Panc1 (cell line): Measurements from ENCODE around the gene YOD1. TPM values are rescaled to one million over a fixed set of nuclear protein-coding genes. Genes with fewer than 3 reads are reported as not detected.

Experiments
- ATAC-seq: fragments of 200-7000 bp; cut with Tn5 transposase; 2 replicates; pipeline ENCODE4 v1.9.1; 2020; ENCODE audit warnings: mild to moderate bottlenecking, moderate library complexity
- BruUV-seq: library from RNA; stranded (reverse); fragments of 400-500 nt; replicated peaks from 2 replicates; lab custom pipeline; 2021; lab: Mats Ljungman, UMichigan
- CTCF ChIA-PET: fragments of 300-600 bp; sonication (Branson Sonifier 250); formaldehyde crosslinking; loops from one replicate; lab custom pipeline; 2022; ENCODE audit warnings: antibody characterized with exemption; lab: Charles Lee
- POLR2A ChIA-PET: fragments of 300-600 bp; sonication (Branson Sonifier 250); formaldehyde crosslinking; loops from one replicate; lab custom pipeline; 2022; ENCODE audit warnings: antibody characterized with exemption; lab: Charles Lee
- DNase-seq: peaks from one replicate; pipeline ENCODE4 v3.0.0-alpha.2; 2010; ENCODE audit warnings: low read depth, low spot score
- H3K27ac ChIP-seq: 2 replicates; pipeline ENCODE4 v1.5.1; 2011; ENCODE audit warnings: mild to moderate bottlenecking, low read length, inconsistent platforms
- H3K27me3 ChIP-seq: fragments of 200-500 bp; sonication (Bioruptor generic); 2 replicates; pipeline ENCODE4 v1.6.0; 2014; ENCODE audit warnings: low read length, inconsistent platforms; ENCODE audit not compliant: control insufficient read depth, insufficient read depth
- H3K36me3 ChIP-seq: fragments of 200-500 bp; sonication (Bioruptor generic); 2 replicates; pipeline ENCODE4 v1.5.1; 2014; ENCODE audit warnings: inconsistent platforms, mild to moderate bottlenecking, low read length, moderate library complexity; ENCODE audit not compliant: control insufficient read depth, insufficient read depth
- H3K4me1 ChIP-seq: 2 replicates; pipeline ENCODE4 v1.5.1; 2011; ENCODE audit warnings: inconsistent platforms, mild to moderate bottlenecking, low read length, moderate library complexity; ENCODE audit not compliant: control insufficient read depth, insufficient read depth
- H3K4me3 ChIP-seq, 2 experiments: 2 replicates each; pipeline ENCODE4 v1.5.1; 2011 to 2012; ENCODE audit warnings: low read depth in 2 of 2, low read length in 2 of 2, mild to moderate bottlenecking in 2 of 2, inconsistent platforms in 1 of 2, moderate library complexity in 1 of 2
- H3K9me3 ChIP-seq: fragments of 200-500 bp; sonication (Bioruptor generic); 2 replicates; pipeline ENCODE4 v1.5.1; 2014; ENCODE audit warnings: low read depth, mild to moderate bottlenecking, inconsistent platforms, low read length, moderate library complexity; ENCODE audit not compliant: control insufficient read depth, insufficient read depth
- CTCF ChIP-seq: fragments of 450-650 bp; IDR thresholded peaks from 2 replicates; pipeline ENCODE4 v1.5.1; 2017; ENCODE audit warnings: mild to moderate bottlenecking
- POLR2AphosphoS5 ChIP-seq: IDR thresholded peaks from 2 replicates; pipeline ENCODE4 v1.6.1; 2012; ENCODE audit warnings: mild to moderate bottlenecking, low read depth, low read length, moderate library complexity
- REST ChIP-seq, 2 experiments: IDR thresholded peaks; 2 replicates each; pipeline ENCODE4 v1.6.1; 2011 to 2012; ENCODE audit warnings: low read depth in 2 of 2, control low read depth in 1 of 2, low read length in 1 of 2, mild to moderate bottlenecking in 1 of 2, moderate library complexity in 1 of 2; ENCODE audit not compliant: insufficient read depth in 1 of 2
- SIN3A ChIP-seq: IDR thresholded peaks from 2 replicates; pipeline ENCODE4 v1.6.1; 2012; ENCODE audit warnings: low read depth, mild to moderate bottlenecking, low read length, moderate library complexity, borderline replicate concordance; ENCODE audit not compliant: insufficient read depth
- TCF7L2 ChIP-seq: IDR thresholded peaks from 2 replicates; pipeline ENCODE4 v1.6.1; 2011; ENCODE audit warnings: mild to moderate bottlenecking, low read depth, low read length, inconsistent platforms
- in situ Hi-C: cut with HindIII; loops from 2 replicates; pipeline ENCODE4 v1.10.0; 2016; ENCODE audit warnings: low sequenced_read_pairs, low pct_unique_long_range_greater_than_20kb
- intact Hi-C: fragments of 100-400 bp; cut with micrococcal nuclease; formaldehyde crosslinking; loops from one replicate; pipeline ENCODE4 v1.10.0; 2022; ENCODE audit not compliant: unreplicated experiment
- total RNA-seq: library from RNA; stranded (reverse); gene quantifications from one replicate; pipeline ENCODE4 v1.2.1, GENCODE V29; 2021; ENCODE audit not compliant: unreplicated experiment

The YOD1 gene
- total RNA-seq, 1 experiment from 2014 or later = 7.1 TPM

- CTCF ChIA-PET = no interaction called here
- Histone ChIP-seq H3K9me3 (no peaks in the 10 kb centered on the region), H3K36me3 (no peaks in the 10 kb centered on the region), H3K27me3 (peaks cover 28% of the 10 kb centered on the region), H3K4me3 (no peak overlapping the region), H3K27ac (no peak overlapping the region), H3K4me1 (no peaks in the 10 kb centered on the region)
- ATAC-seq (no peak), DNase-seq (no peak)
- in situ Hi-C loops (no loop called here), intact Hi-C loops (no loop called here)
- TF ChIP-seq SIN3A (no peak), POLR2AphosphoS5 (no peak), REST (IDR thresholded peaks at IDR 0.05; ENCODE audit: insufficient read depth in 1 of 2, low read depth in 2 of 2, low read length in 1 of 2) (no peak), TCF7L2 (no peak), CTCF (no peak)
- POLR2A ChIA-PET = interaction anchor here (0.5 kb wide), 1 partner anchor 16 kb away, joined by 6 read pairs; no protein-coding TSS in a partner anchor
- no TSS peak for BruUV-seq
Observed at GRCh38 chr1:207028884-207029650, 21.9 kb downstream of the YOD1 start.

DNA sequence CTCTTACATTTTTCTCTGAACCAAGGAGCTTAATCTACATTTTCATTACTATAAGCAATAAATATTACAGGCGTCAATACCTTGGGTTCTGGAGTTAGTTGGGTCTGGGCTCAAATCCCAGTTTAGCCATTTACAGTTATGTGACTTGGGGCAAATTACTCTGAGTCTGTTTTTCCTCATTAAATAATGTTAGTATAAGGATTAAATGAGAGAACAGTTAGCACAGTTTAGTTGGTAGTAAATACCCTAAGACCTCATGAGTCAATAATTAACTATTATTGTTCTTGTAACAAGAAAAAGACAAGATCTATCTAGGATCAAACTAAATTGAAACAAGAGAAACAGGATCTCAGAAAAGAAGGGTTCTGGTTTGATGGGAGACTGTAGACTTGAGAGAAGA lies 23.1 kb downstream of the YOD1 start:
- no TSS peak for BruUV-seq
- in situ Hi-C loops (no loop called here), intact Hi-C loops (no loop called here)
- TF ChIP-seq CTCF (no peak), TCF7L2 (no peak), SIN3A (no peak), POLR2AphosphoS5 (no peak), REST (IDR thresholded peaks at IDR 0.05; ENCODE audit: insufficient read depth in 1 of 2, low read depth in 2 of 2, low read length in 1 of 2) (no peak)
- Histone ChIP-seq H3K4me3 (no peak overlapping the region), H3K36me3 (no peaks in the 10 kb centered on the region), H3K27me3 (peaks cover 24% of the 10 kb centered on the region), H3K4me1 (no peaks in the 10 kb centered on the region), H3K27ac (no peak overlapping the region), H3K9me3 (no peaks in the 10 kb centered on the region)
- ChIA-PET POLR2A (no interaction called here), CTCF (no interaction called here)
- DNase-seq (no peak), ATAC-seq (no peak)
